ENCODE data around the gene CCDC90B. TPM values are rescaled to one million over a fixed set of nuclear protein-coding genes. Genes with fewer than 3 reads are reported as not detected.

Gene CCDC90B, protein sequence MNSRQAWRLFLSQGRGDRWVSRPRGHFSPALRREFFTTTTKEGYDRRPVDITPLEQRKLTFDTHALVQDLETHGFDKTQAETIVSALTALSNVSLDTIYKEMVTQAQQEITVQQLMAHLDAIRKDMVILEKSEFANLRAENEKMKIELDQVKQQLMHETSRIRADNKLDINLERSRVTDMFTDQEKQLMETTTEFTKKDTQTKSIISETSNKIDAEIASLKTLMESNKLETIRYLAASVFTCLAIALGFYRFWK
- total RNA-seq, result 23.4 TPM
- long read RNA-seq, full-length matches to known transcripts, result 31 of 37 reads
- long read RNA-seq, partial matches to known transcripts, result 0 of 37 reads
- long read RNA-seq, other reads (novel, unspliced or antisense), result 6 of 37 reads

DNA sequence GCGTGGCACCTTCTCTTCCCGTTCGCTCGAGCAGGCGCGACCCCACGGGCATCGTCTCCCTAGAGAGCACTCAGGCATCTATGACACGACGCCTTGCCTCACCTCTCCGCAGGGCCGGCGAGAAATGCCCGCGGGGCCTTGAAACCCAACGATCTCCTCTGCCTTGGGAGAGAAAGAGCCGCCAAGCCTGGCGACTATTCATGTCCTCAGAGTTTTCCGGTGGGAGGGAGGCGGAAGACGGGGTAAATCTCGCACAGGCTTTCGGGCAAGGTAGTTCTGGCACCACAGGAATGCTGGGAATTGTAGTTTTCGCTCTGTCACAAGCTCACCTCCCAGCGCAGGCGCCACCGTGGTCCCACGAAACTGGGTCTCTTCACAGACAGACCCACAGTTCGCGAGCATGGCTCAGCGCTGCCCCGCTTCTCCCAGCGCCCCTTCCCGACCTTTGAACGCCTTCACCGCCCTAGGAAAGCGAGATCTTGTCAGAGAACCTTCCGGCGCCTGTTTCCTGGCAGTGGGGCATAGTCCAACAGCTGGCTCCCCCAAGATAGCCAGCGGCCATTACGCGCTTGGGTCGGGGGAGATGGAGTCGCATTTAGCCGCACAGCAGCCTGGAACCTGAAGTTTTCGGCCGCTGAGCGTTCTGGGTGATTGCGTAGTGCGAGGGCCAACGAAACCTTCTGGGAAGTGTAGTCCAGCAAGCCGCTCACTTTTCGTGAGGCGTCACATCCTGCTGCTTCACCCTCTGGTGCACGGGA, at the start of gene CCDC90B:
CCDC90B (minus strand) TSS at position 597 of the 758 bp plus-strand sequence; CDS start at position 202, 395 bp downstream.
- Histone ChIP-seq H3K4me3 (peak within 1 kb of the TSS; percentile 88), H3K27ac (peak within 1 kb of the TSS; percentile 98), H3K27me3 (no peaks in the 10 kb centered on the region), H3K4me1 (peaks cover 19% of the 10 kb centered on the region), H3K9me3 (no peaks in the 10 kb centered on the region), H3K36me3 (no peaks in the 10 kb centered on the region)
- peak; percentile 96 for DNase-seq
- ATAC-seq, result peak; percentile 97
- TF ChIP-seq, protein P1, sequence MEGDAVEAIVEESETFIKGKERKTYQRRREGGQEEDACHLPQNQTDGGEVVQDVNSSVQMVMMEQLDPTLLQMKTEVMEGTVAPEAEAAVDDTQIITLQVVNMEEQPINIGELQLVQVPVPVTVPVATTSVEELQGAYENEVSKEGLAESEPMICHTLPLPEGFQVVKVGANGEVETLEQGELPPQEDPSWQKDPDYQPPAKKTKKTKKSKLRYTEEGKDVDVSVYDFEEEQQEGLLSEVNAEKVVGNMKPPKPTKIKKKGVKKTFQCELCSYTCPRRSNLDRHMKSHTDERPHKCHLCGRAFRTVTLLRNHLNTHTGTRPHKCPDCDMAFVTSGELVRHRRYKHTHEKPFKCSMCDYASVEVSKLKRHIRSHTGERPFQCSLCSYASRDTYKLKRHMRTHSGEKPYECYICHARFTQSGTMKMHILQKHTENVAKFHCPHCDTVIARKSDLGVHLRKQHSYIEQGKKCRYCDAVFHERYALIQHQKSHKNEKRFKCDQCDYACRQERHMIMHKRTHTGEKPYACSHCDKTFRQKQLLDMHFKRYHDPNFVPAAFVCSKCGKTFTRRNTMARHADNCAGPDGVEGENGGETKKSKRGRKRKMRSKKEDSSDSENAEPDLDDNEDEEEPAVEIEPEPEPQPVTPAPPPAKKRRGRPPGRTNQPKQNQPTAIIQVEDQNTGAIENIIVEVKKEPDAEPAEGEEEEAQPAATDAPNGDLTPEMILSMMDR (IDR thresholded peaks at IDR 0.05), result no peak
- intact Hi-C loops (cut with DNase I), result no loop called here

DNA sequence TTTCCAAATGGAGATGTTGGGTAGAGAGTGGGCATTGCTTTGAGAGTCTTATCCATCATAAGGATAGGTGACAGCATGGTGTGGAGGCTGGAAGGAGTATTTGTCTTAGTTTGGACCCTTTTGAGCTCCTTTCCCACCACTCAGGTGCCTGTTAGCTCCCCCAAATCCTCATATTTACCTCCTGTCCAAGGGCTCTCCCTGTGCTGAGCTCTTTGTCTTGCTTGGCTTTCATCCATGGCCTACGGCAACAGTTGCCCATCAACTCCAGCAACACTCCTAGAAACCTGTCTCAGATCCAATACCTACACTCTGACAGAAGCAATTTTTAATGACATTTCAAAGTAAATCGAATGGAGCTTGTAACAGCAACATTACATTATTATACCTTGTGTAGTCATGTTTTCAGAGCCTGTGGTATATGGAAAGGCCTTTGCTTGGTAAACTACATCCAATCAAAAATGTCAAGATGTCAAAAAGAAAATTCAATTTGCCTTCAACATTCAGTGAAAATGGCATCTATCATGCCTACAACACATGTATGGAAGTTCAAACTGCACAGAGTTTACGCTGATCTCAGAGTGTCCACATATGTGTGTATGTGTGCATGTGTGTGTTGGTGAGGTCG, 49.4 kb upstream of the CCDC90B start:
- Histone ChIP-seq H3K27ac (no peak overlapping the region), H3K4me1 (no peaks in the 10 kb centered on the region), H3K36me3 (no peaks in the 10 kb centered on the region), H3K9me3 (no peaks in the 10 kb centered on the region), H3K4me3 (no peak overlapping the region), H3K27me3 (no peaks in the 10 kb centered on the region)
- intact Hi-C loops (cut with DNase I), result no loop called here
- ATAC-seq (no peak), DNase-seq (no peak)
- TF ChIP-seq, protein P1 (IDR thresholded peaks at IDR 0.05), result no peak

DNA sequence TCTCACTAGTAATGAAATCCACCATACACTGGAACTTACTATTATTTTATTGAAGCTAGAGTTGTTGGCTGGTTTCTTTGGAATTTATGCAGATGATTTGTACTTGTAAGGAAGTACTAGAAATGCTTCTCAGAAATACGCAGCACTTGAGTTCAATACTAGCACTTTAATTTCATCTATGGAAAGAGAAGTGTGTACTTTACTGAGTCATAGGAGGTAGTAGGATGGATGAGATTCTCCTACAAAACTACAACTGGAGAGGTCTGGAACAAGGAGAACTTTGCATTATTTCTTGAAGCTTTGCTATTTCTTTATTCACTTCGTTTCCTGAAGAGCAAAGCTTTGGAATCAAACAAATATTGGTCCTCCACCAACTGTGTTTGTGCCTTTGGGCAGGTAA, 44.1 kb upstream of the CCDC90B start:
- Histone ChIP-seq H3K36me3 (no peaks in the 10 kb centered on the region), H3K4me3 (no peak overlapping the region), H3K9me3 (no peaks in the 10 kb centered on the region), H3K27ac (no peak overlapping the region), H3K4me1 (no peaks in the 10 kb centered on the region), H3K27me3 (no peaks in the 10 kb centered on the region)
- intact Hi-C loops (cut with DNase I), result no loop called here
- DNase-seq, result no peak
- TF ChIP-seq, protein P1 (IDR thresholded peaks at IDR 0.05), result no peak
- ATAC-seq, result peak; percentile 82

DNA sequence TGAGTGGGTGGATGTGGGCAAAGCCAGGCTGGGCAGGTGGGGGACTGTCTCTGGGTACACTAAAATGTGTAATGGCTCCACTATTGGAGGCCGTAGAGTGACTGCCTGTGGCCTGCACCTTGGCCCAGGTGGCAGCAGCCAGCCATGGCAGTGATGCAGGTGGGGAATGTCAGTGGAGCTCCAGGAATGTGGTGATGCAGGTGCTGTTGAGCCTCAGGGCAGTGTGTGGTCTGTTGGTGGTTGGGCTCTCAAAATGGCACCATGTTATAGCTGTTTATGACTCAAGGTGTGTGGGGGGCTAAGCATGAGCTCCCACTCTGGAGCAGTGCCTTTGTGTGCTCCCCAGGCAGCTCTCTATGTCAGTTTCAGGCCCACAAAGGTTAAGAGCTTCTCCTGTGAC, 40.2 kb upstream of the CCDC90B start:
- TF ChIP-seq, protein P1 (IDR thresholded peaks at IDR 0.05), result no peak
- H3K4me3 ChIP-seq, result no peak overlapping the region
- no peak for ATAC-seq
- no peaks in the 10 kb centered on the region for H3K36me3 ChIP-seq
- H3K27me3 ChIP-seq, result no peaks in the 10 kb centered on the region
- intact Hi-C loops (cut with DNase I), result no loop called here
- no peaks in the 10 kb centered on the region for H3K9me3 ChIP-seq
- DNase-seq, result no peak
- no peaks in the 10 kb centered on the region for H3K4me1 ChIP-seq
- H3K27ac ChIP-seq, result no peak overlapping the region

DNA sequence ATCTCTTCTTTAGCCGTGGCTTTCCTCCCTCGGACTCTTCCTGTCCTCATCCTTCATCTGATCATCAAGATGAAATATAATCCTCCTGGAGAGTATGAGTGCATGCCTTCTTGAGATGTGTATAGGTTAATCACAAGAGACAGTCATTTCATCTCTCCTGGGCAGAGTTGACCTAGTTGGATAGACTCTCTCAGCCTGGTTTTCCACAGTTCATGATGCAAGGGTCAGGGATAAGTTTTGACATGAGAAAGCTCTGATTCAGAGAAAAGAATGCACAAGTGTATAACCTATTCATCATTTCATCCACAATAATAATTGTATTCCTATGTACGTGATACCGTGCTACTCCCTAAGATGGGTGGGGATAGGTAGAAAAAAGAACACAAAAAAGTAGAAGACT, 33.2 kb upstream of the CCDC90B start:
- H3K4me3 ChIP-seq, result no peak overlapping the region
- TF ChIP-seq, protein P1 (IDR thresholded peaks at IDR 0.05), result no peak
- no peaks in the 10 kb centered on the region for H3K4me1 ChIP-seq
- ATAC-seq, result no peak
- no peaks in the 10 kb centered on the region for H3K36me3 ChIP-seq
- H3K9me3 ChIP-seq, result no peaks in the 10 kb centered on the region
- no peak overlapping the region for H3K27ac ChIP-seq
- no peaks in the 10 kb centered on the region for H3K27me3 ChIP-seq
- DNase-seq, result no peak
- intact Hi-C loops (cut with DNase I), result no loop called here

Data from upper lobe of right lung (tissue), 1 donor.